Thyroid gland (tissue), 4 donors: ENCODE data around the gene RRP8.

ENCODE experiments used
- POLR2A ChIP-seq, 2 donors: fragments of 450-650 bp; IDR thresholded peaks; one replicate each; pipeline ENCODE4 v1.6.1; 2017; ENCODE audit warnings: antibody characterized with exemption in 2 of 2, mild to moderate bottlenecking in 2 of 2, moderate library complexity in 1 of 2
- TF ChIP-seq, protein P1 (sequence below), 6 experiments: fragments of 200-600 bp in 3 of 6; fragments of 450-650 bp in 3 of 6; sonication (generic) in 3 of 6; IDR thresholded peaks; one replicate each; pipeline ENCODE4 v1.5.1; 2016 to 2019; ENCODE audit warnings: antibody characterized with exemption in 6 of 6, mild to moderate bottlenecking in 2 of 6, inconsistent platforms in 1 of 6, moderate library complexity in 1 of 6

GRCh38 chr11:6563121-6563619 lies 40.2 kb downstream of the RRP8 start:
- TF ChIP-seq, protein P1, sequence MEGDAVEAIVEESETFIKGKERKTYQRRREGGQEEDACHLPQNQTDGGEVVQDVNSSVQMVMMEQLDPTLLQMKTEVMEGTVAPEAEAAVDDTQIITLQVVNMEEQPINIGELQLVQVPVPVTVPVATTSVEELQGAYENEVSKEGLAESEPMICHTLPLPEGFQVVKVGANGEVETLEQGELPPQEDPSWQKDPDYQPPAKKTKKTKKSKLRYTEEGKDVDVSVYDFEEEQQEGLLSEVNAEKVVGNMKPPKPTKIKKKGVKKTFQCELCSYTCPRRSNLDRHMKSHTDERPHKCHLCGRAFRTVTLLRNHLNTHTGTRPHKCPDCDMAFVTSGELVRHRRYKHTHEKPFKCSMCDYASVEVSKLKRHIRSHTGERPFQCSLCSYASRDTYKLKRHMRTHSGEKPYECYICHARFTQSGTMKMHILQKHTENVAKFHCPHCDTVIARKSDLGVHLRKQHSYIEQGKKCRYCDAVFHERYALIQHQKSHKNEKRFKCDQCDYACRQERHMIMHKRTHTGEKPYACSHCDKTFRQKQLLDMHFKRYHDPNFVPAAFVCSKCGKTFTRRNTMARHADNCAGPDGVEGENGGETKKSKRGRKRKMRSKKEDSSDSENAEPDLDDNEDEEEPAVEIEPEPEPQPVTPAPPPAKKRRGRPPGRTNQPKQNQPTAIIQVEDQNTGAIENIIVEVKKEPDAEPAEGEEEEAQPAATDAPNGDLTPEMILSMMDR (IDR thresholded peaks at IDR 0.05) = no peak
- TF ChIP-seq POLR2A (IDR thresholded peaks at IDR 0.05) = no peak
